Measurements from ENCODE around the gene COL6A2.

DNA sequence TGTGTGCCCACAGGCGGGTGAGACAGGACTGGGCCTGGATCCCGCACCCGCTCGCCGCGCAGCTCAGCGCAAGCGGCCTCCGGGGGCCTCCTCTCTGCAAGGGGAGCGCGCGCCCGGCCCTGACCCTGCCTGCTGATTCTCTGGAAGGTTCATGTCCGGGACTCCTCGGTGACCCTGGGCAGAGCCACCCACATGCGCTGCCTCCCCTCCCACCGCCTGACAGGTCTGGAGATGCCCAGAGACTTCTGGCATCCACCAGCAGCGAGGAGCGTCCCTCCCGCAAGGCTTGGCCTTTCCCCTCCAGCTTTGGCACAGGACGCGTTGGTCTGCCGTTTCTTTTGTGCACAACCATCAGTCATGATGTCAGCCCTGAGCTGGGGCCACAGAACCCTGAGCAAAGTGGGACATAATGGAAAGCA, 42.0 kb upstream of the COL6A2 start:
- TF ChIP-seq, protein P1, sequence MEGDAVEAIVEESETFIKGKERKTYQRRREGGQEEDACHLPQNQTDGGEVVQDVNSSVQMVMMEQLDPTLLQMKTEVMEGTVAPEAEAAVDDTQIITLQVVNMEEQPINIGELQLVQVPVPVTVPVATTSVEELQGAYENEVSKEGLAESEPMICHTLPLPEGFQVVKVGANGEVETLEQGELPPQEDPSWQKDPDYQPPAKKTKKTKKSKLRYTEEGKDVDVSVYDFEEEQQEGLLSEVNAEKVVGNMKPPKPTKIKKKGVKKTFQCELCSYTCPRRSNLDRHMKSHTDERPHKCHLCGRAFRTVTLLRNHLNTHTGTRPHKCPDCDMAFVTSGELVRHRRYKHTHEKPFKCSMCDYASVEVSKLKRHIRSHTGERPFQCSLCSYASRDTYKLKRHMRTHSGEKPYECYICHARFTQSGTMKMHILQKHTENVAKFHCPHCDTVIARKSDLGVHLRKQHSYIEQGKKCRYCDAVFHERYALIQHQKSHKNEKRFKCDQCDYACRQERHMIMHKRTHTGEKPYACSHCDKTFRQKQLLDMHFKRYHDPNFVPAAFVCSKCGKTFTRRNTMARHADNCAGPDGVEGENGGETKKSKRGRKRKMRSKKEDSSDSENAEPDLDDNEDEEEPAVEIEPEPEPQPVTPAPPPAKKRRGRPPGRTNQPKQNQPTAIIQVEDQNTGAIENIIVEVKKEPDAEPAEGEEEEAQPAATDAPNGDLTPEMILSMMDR (conservative IDR thresholded peaks at IDR 0.05; ENCODE audit: low read depth, low read length): no peak
- TF ChIP-seq, protein P2, sequence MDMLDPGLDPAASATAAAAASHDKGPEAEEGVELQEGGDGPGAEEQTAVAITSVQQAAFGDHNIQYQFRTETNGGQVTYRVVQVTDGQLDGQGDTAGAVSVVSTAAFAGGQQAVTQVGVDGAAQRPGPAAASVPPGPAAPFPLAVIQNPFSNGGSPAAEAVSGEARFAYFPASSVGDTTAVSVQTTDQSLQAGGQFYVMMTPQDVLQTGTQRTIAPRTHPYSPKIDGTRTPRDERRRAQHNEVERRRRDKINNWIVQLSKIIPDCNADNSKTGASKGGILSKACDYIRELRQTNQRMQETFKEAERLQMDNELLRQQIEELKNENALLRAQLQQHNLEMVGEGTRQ (IDR thresholded peaks at IDR 0.05; ENCODE audit: low read depth, low read length): no peak
- TF ChIP-seq POLR2A (IDR thresholded peaks at IDR 0.05; ENCODE audit: low read depth, low read length) (peak; percentile 56), FOS (IDR thresholded peaks at IDR 0.05; ENCODE audit: low read depth, low read length) (no peak), RAD21 (IDR thresholded peaks at IDR 0.05; ENCODE audit: low read length) (no peak), SMC3 (IDR thresholded peaks at IDR 0.05; ENCODE audit: low read depth, low read length) (no peak), MAFK (IDR thresholded peaks at IDR 0.05; ENCODE audit: low read depth, low read length) (no peak), MAZ (IDR thresholded peaks at IDR 0.05; ENCODE audit: borderline replicate concordance, low read depth, low read length) (no peak)
